Rectal smooth muscle tissue (tissue), 1 donor: ENCODE results near the gene SAMD8.

Source experiments
- H3K27ac ChIP-seq: one replicate; pipeline ENCODE4 v1.7.0; 2013; ENCODE audit warnings: low read depth, low read length, inconsistent platforms
- H3K27me3 ChIP-seq: one replicate; pipeline ENCODE4 v1.7.0; 2013; ENCODE audit warnings: low read length; ENCODE audit not compliant: control insufficient read depth, insufficient read depth
- H3K36me3 ChIP-seq: one replicate; pipeline ENCODE4 v1.7.0; 2013; ENCODE audit warnings: low read length; ENCODE audit not compliant: control insufficient read depth, insufficient read depth
- H3K4me1 ChIP-seq: one replicate; pipeline ENCODE4 v1.7.0; 2013; ENCODE audit warnings: low read length; ENCODE audit not compliant: control insufficient read depth, insufficient read depth
- H3K4me3 ChIP-seq: one replicate; pipeline ENCODE4 v1.7.0; 2013; ENCODE audit warnings: low read length
- H3K9ac ChIP-seq: one replicate; pipeline ENCODE4 v1.7.0; 2013; ENCODE audit warnings: low read length

Gene SAMD8

DNA sequence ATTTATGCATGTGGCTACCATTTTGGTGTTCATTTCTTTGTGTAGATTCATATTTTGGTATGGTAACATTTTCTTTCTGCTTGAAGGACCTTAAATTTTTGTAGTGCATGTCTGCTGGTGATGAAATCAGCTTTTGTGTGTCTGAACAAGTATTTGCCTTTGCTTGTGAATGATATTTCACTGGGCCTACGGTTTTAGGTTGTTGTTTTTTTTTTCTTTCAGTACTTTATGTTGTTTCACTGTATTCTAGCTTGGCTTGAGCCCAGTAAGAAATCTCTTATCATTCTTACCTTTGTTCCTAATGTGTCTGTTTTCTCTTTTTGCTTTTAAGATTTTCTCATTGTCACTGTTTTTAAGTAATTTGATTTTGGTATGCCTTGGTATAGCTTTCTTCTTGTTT is 31.9 kb downstream of the SAMD8 start:
- H3K27ac ChIP-seq: no peak overlapping the region
- H3K36me3 ChIP-seq: no peaks in the 10 kb centered on the region
- H3K4me3 ChIP-seq: no peak overlapping the region
- peaks cover 7% of the 10 kb centered on the region for H3K4me1 ChIP-seq
- no peak overlapping the region for H3K9ac ChIP-seq
- no peaks in the 10 kb centered on the region for H3K27me3 ChIP-seq

GRCh38 chr10:75145590-75145989 is 34.1 kb downstream of the SAMD8 start:
- Histone ChIP-seq H3K36me3 (no peaks in the 10 kb centered on the region), H3K4me3 (no peak overlapping the region), H3K27ac (no peak overlapping the region), H3K4me1 (peaks cover 7% of the 10 kb centered on the region), H3K27me3 (no peaks in the 10 kb centered on the region), H3K9ac (no peak overlapping the region)

- Histone ChIP-seq H3K4me1 (peaks cover 7% of the 10 kb centered on the region), H3K27ac (no peak overlapping the region), H3K9ac (no peak overlapping the region), H3K27me3 (no peaks in the 10 kb centered on the region), H3K36me3 (no peaks in the 10 kb centered on the region), H3K4me3 (no peak overlapping the region)
These were observed 35.3 kb downstream of the SAMD8 start for GRCh38 chr10:75146780-75147179.

GRCh38 chr10:75150656-75151055 is 39.2 kb downstream of the SAMD8 start:
- peaks cover 2% of the 10 kb centered on the region for H3K4me1 ChIP-seq
- no peak overlapping the region for H3K27ac ChIP-seq
- H3K4me3 ChIP-seq: no peak overlapping the region
- no peaks in the 10 kb centered on the region for H3K36me3 ChIP-seq
- H3K9ac ChIP-seq: no peak overlapping the region
- H3K27me3 ChIP-seq: no peaks in the 10 kb centered on the region

GRCh38 chr10:75159519-75159918 is 48.1 kb downstream of the SAMD8 start:
- Histone ChIP-seq H3K27me3 (no peaks in the 10 kb centered on the region), H3K4me3 (no peak overlapping the region), H3K36me3 (peaks cover 2% of the 10 kb centered on the region), H3K4me1 (peaks cover 5% of the 10 kb centered on the region), H3K9ac (no peak overlapping the region), H3K27ac (no peak overlapping the region)

DNA sequence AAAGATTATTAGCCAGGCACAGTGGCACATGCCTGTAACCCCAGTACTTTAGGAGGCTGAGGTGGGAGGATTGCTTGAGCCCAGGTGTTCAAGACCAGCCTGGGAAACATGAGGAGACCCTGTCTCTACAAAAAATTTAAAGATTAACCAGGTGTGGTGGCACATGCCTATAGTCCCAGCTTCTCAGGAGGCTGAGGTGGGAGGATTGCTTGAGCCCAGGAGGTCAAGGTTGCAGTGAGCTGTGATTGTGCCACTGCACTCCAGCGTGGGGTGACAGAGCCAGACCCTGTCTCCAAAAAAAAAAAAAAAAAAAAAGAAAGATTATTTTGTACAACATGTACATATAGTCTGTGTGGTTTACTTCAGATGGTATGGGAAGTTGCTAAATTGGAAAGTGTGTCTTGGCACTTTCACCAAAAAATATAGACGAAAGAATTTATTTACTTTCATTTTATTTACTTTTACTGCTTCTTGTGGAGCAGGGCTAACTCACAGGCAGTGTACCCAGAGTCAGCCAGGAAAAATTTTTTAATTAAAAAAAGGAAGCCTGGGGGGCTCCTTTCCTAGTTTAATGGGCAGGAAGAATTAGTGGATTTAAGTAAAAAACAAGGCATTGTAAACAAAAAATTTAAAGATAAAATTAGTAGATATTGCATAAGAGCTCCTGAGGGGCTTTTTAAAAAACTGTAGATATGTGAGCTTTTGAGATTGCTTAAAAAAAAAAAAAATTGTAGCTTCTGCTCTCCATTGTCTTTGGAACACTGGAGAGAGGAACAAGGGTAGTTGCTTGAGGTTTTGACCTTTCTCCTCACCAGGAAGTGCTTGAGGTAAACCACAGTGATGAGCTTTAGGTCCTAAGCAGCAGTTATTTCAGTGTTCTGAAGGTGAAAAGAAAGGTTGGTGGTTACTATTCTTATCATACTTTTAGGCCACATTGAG is 54.5 kb downstream of the SAMD8 start:
- no peaks in the 10 kb centered on the region for H3K4me1 ChIP-seq
- no peak overlapping the region for H3K4me3 ChIP-seq
- no peak overlapping the region for H3K27ac ChIP-seq
- no peaks in the 10 kb centered on the region for H3K27me3 ChIP-seq
- peaks cover 2% of the 10 kb centered on the region for H3K36me3 ChIP-seq
- H3K9ac ChIP-seq: no peak overlapping the region

DNA sequence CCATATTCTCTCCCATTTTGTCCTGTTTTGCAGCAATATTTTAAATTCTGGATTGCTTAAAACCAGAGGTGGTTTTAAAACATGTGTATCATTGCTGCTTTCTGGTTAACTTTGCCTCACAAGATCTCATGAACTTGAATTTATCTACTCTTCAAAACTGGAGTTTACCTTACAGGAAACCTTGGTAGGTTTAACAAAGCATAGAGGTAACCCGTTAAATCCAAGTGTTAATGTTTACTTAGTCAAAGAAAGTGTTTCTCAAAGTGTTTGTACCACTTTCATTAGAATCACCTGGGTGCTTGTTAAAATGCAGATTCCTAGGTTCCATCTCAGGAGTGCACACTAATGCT is 55.1 kb downstream of the SAMD8 start:
- H3K4me1 ChIP-seq: no peaks in the 10 kb centered on the region
- no peak overlapping the region for H3K9ac ChIP-seq
- H3K27ac ChIP-seq: no peak overlapping the region
- peaks cover 2% of the 10 kb centered on the region for H3K36me3 ChIP-seq
- no peak overlapping the region for H3K4me3 ChIP-seq
- H3K27me3 ChIP-seq: no peaks in the 10 kb centered on the region

GRCh38 chr10:75168275-75168674 is 56.8 kb downstream of the SAMD8 start:
- H3K4me3 ChIP-seq: no peak overlapping the region

GRCh38 chr10:75170215-75170614 is 58.8 kb downstream of the SAMD8 start:
- no peak overlapping the region for H3K9ac ChIP-seq
- H3K36me3 ChIP-seq: no peaks in the 10 kb centered on the region
- H3K4me1 ChIP-seq: no peaks in the 10 kb centered on the region
- no peaks in the 10 kb centered on the region for H3K27me3 ChIP-seq
- H3K4me3 ChIP-seq: no peak overlapping the region
- no peak overlapping the region for H3K27ac ChIP-seq

More at GRCh38 chr10:75168275-75168674, 56.8 kb downstream of the SAMD8 start:
- Histone ChIP-seq H3K27ac (no peak overlapping the region), H3K4me1 (no peaks in the 10 kb centered on the region), H3K9ac (no peak overlapping the region), H3K27me3 (no peaks in the 10 kb centered on the region), H3K36me3 (peaks cover 1% of the 10 kb centered on the region)

- Histone ChIP-seq H3K36me3 (no peaks in the 10 kb centered on the region), H3K27me3 (no peaks in the 10 kb centered on the region), H3K4me3 (no peak overlapping the region), H3K4me1 (no peaks in the 10 kb centered on the region), H3K9ac (no peak overlapping the region), H3K27ac (no peak overlapping the region)
These were observed 63.6 kb downstream of the SAMD8 start for GRCh38 chr10:75175046-75175445.

GRCh38 chr10:75176046-75176445 is 64.6 kb downstream of the SAMD8 start:
- Histone ChIP-seq H3K4me3 (no peak overlapping the region), H3K27ac (no peak overlapping the region), H3K9ac (no peak overlapping the region), H3K27me3 (no peaks in the 10 kb centered on the region), H3K4me1 (peaks cover 2% of the 10 kb centered on the region), H3K36me3 (no peaks in the 10 kb centered on the region)

DNA sequence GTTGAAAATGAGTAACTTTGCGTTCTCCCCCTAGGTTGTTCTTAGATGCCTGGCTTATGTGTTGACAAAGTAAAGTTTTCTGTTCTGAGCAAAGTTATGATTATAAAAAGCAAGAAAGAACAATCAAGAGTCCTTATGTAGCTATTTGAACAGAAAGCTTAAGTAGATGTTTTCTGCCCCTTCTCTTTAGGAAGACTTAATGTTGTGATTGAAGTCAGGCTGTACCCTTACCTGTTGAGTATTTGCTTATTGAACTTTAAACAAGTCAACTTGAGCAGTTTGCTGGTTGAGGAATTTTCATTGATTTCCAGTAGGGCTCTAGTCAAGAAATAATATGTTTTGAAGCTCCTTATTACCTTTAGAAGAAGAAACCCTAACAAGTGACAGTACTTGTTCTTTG is 65.3 kb downstream of the SAMD8 start:
- no peaks in the 10 kb centered on the region for H3K36me3 ChIP-seq
- H3K27ac ChIP-seq: no peak overlapping the region
- H3K9ac ChIP-seq: no peak overlapping the region
- peaks cover 4% of the 10 kb centered on the region for H3K4me1 ChIP-seq
- H3K4me3 ChIP-seq: no peak overlapping the region
- no peaks in the 10 kb centered on the region for H3K27me3 ChIP-seq

- Histone ChIP-seq H3K9ac (no peak overlapping the region), H3K4me3 (no peak overlapping the region), H3K36me3 (no peaks in the 10 kb centered on the region), H3K27me3 (no peaks in the 10 kb centered on the region), H3K27ac (no peak overlapping the region), H3K4me1 (peaks cover 4% of the 10 kb centered on the region)
These were observed 68.3 kb downstream of the SAMD8 start for GRCh38 chr10:75179657-75180177.
